Spleen (tissue), 7 donors: Measurements from ENCODE around the gene MYO9A.

Source experiments
- POLR2A ChIP-seq, 3 donors: fragments of 450-650 bp; IDR thresholded peaks; one replicate each; pipeline ENCODE4 v1.5.1; 2017; ENCODE audit warnings: antibody characterized with exemption in 3 of 3, mild to moderate bottlenecking in 1 of 3
- TF ChIP-seq, protein P1 (sequence below), 11 experiments: fragments of 200-600 bp in 7 of 11; fragments of 450-650 bp in 4 of 11; sonication (generic) in 4 of 11; IDR thresholded peaks in 8 of 11; conservative IDR thresholded peaks in 3 of 11; 1 replicate in 7 of 11; 2 replicates in 4 of 11; pipeline versions ENCODE4 v1.4.0 to v1.8.0; 2016 to 2021; ENCODE audit warnings: antibody characterized with exemption in 11 of 11, inconsistent platforms in 4 of 11, mild to moderate bottlenecking in 1 of 11
- donor health status: DM: no; HTN: no; CAD: no; lungs with moderate emphysema.
- donor health status: DM: no; HTN: no; CAD: no.
- donor health status: DM: no; HTN: no; CAD: no.

DNA sequence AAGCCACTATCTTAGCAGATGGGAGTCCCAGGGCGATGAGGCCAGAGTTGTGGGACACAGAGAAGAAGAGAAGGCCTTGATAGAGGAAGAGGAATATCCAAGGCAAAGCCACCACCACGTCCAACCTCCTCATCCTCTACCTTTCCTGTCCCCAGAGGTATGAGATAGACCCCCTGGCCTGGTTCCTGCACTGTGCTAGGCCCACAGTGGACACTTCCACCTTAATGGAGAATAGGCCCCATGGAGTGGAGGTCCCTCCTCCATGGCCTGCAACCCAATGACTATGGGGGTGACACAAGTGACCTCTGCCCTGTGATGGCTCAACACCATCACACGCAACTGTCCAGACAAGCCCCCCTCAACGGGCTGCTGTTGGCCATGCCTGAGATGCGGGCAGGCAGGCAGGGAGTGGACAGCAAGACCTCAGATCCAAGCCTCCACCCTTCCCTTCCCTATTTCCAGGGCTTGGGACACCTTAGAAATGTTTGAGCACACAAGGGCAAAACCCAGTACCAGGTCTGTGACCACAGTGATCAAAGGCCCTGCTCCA, 42.8 kb upstream of the MYO9A start:
- no peak for TF ChIP-seq POLR2A (IDR thresholded peaks at IDR 0.05)
- TF ChIP-seq, protein P1, sequence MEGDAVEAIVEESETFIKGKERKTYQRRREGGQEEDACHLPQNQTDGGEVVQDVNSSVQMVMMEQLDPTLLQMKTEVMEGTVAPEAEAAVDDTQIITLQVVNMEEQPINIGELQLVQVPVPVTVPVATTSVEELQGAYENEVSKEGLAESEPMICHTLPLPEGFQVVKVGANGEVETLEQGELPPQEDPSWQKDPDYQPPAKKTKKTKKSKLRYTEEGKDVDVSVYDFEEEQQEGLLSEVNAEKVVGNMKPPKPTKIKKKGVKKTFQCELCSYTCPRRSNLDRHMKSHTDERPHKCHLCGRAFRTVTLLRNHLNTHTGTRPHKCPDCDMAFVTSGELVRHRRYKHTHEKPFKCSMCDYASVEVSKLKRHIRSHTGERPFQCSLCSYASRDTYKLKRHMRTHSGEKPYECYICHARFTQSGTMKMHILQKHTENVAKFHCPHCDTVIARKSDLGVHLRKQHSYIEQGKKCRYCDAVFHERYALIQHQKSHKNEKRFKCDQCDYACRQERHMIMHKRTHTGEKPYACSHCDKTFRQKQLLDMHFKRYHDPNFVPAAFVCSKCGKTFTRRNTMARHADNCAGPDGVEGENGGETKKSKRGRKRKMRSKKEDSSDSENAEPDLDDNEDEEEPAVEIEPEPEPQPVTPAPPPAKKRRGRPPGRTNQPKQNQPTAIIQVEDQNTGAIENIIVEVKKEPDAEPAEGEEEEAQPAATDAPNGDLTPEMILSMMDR (IDR thresholded peaks at IDR 0.05 in 8 of 11, conservative IDR thresholded peaks at IDR 0.05 in 3 of 11) = no peak
